ENCODE results near the gene RIPK4.

RIPK4 gene

GRCh38 chr21:41729701-41730366 lies 37.0 kb downstream of the RIPK4 start:
- no peak overlapping the region for H2AK5ac ChIP-seq (ENCODE audit: low read depth, low read length)
- H3K14ac ChIP-seq (ENCODE audit: low read length): no peak overlapping the region
- no peak overlapping the region for H2BK120ac ChIP-seq (ENCODE audit: low read depth, low read length)
- no peaks in the 10 kb centered on the region for H3K79me1 ChIP-seq (ENCODE audit: low read depth, low read length)
- no peak overlapping the region for H3K18ac ChIP-seq (ENCODE audit: low read length)
- no peak overlapping the region for H3K4ac ChIP-seq (ENCODE audit: low read length)
- peaks cover 0 to 2% of the 10 kb centered on the region in 2 donors for H3K9me3 ChIP-seq (replicated peaks in 1 of 2; ENCODE audit: control insufficient read depth in 2 of 2, insufficient read depth in 1 of 2, low read depth in 1 of 2, low read length in 2 of 2)
- no CpG with 5 or more reads among the region's 17 CpGs for WGBS, 2 donors (ENCODE audit: extremely low coverage in 2 of 2, insufficient read length in 2 of 2, insufficient replicate concordance in 1 of 2)
- no peak overlapping the region for H2AFZ ChIP-seq (ENCODE audit: low read length)
- H3K4me2 ChIP-seq (ENCODE audit: insufficient read depth, low read length, poor library complexity, severe bottlenecking): no peak overlapping the region
- H4K91ac ChIP-seq (ENCODE audit: low read depth, low read length, poor library complexity): no peak overlapping the region
- no peaks in the 10 kb centered on the region for H3K36me3 ChIP-seq (replicated peaks in 1 of 2; ENCODE audit: control insufficient read depth in 2 of 2, insufficient read depth in 2 of 2, low read length in 2 of 2)
- H2BK12ac ChIP-seq (ENCODE audit: low read length): no peak overlapping the region
- H3K23ac ChIP-seq (ENCODE audit: low read depth, low read length, poor library complexity): no peak overlapping the region
- DNase-seq (ENCODE audit: low spot score): no peak
- H2BK5ac ChIP-seq (ENCODE audit: low read length): no peak overlapping the region
- no peak overlapping the region for H3K9ac ChIP-seq (ENCODE audit: low read depth, low read length, poor library complexity)
- H3K27ac ChIP-seq (replicated peaks; ENCODE audit: low read length): no peak overlapping the region
- H4K8ac ChIP-seq (ENCODE audit: low read depth, low read length): no peak overlapping the region
- peaks cover 3 to 19% (median 12%) of the 10 kb centered on the region in 3 experiments for H3K27me3 ChIP-seq (ENCODE audit: control insufficient read depth in 3 of 3, insufficient read depth in 3 of 3, low read depth in 1 of 3, low read length in 3 of 3)
- no peak overlapping the region for H2BK15ac ChIP-seq (ENCODE audit: low read length)
- H3K4me1 ChIP-seq (ENCODE audit: control insufficient read depth in 2 of 2, insufficient read depth in 1 of 2, low read depth in 1 of 2, low read length in 2 of 2): peaks cover 0 to 10% of the 10 kb centered on the region in 2 donors
- H3K4me3 ChIP-seq (ENCODE audit: low read length in 2 of 2): no peak overlapping the region

- H2BK12ac ChIP-seq (ENCODE audit: low read length): no peak overlapping the region
- no peak overlapping the region for H4K91ac ChIP-seq (ENCODE audit: low read depth, low read length, poor library complexity)
- no peak overlapping the region for H3K9ac ChIP-seq (ENCODE audit: low read depth, low read length, poor library complexity)
- peak overlapping the region; percentile 50 for H3K23ac ChIP-seq (ENCODE audit: low read depth, low read length, poor library complexity)
- H3K36me3 ChIP-seq (replicated peaks in 1 of 2; ENCODE audit: control insufficient read depth in 2 of 2, insufficient read depth in 2 of 2, low read length in 2 of 2): no peaks in the 10 kb centered on the region
- no CpG with 5 or more reads among the region's 31 CpGs for WGBS, 2 donors (ENCODE audit: extremely low coverage in 2 of 2, insufficient read length in 2 of 2, insufficient replicate concordance in 1 of 2)
- H3K4me2 ChIP-seq (ENCODE audit: insufficient read depth, low read length, poor library complexity, severe bottlenecking): no peak overlapping the region
- no peak overlapping the region for H3K4me3 ChIP-seq (ENCODE audit: low read length in 2 of 2)
- peak overlapping the region; percentile 25 for H2BK15ac ChIP-seq (ENCODE audit: low read length)
- H3K4me1 ChIP-seq (ENCODE audit: control insufficient read depth in 2 of 2, insufficient read depth in 1 of 2, low read depth in 1 of 2, low read length in 2 of 2): peaks cover 0 to 11% of the 10 kb centered on the region in 2 donors
- H2BK5ac ChIP-seq (ENCODE audit: low read length): no peak overlapping the region
- H3K27ac ChIP-seq (replicated peaks; ENCODE audit: low read length): no peak overlapping the region
- H2BK120ac ChIP-seq (ENCODE audit: low read depth, low read length): no peak overlapping the region
- H3K9me3 ChIP-seq (replicated peaks in 1 of 2; ENCODE audit: control insufficient read depth in 2 of 2, insufficient read depth in 1 of 2, low read depth in 1 of 2, low read length in 2 of 2): peaks cover 0 to 2% of the 10 kb centered on the region in 2 donors
- no peak for DNase-seq (ENCODE audit: low spot score)
- no peak overlapping the region for H2AFZ ChIP-seq (ENCODE audit: low read length)
- peak overlapping the region; percentile 13 for H3K18ac ChIP-seq (ENCODE audit: low read length)
- H3K14ac ChIP-seq (ENCODE audit: low read length): no peak overlapping the region
- no peaks in the 10 kb centered on the region for H3K79me1 ChIP-seq (ENCODE audit: low read depth, low read length)
- H3K4ac ChIP-seq (ENCODE audit: low read length): no peak overlapping the region
- no peak overlapping the region for H4K8ac ChIP-seq (ENCODE audit: low read depth, low read length)
- peak overlapping the region; percentile 51 for H2AK5ac ChIP-seq (ENCODE audit: low read depth, low read length)
- H3K27me3 ChIP-seq (ENCODE audit: control insufficient read depth in 3 of 3, insufficient read depth in 3 of 3, low read depth in 1 of 3, low read length in 3 of 3): peaks cover 3 to 25% (median 16%) of the 10 kb centered on the region in 3 experiments
Measured at GRCh38 chr21:41727784-41728763, 38.8 kb downstream of the RIPK4 start.

GRCh38 chr21:41726970-41727783 lies 39.7 kb downstream of the RIPK4 start:
- peak overlapping the region; percentile 39 for H3K23ac ChIP-seq (ENCODE audit: low read depth, low read length, poor library complexity)
- H2BK120ac ChIP-seq (ENCODE audit: low read depth, low read length): no peak overlapping the region
- H3K27ac ChIP-seq (replicated peaks; ENCODE audit: low read length): no peak overlapping the region
- H3K4ac ChIP-seq (ENCODE audit: low read length): no peak overlapping the region
- WGBS, 2 donors (ENCODE audit: extremely low coverage in 2 of 2, insufficient read length in 2 of 2, insufficient replicate concordance in 1 of 2): no CpG with 5 or more reads among the region's 24 CpGs
- H2BK15ac ChIP-seq (ENCODE audit: low read length): peak overlapping the region; percentile 25
- H2AK5ac ChIP-seq (ENCODE audit: low read depth, low read length): peak overlapping the region; percentile 51
- peak overlapping the region; percentile 51 for H3K18ac ChIP-seq (ENCODE audit: low read length)
- no peaks in the 10 kb centered on the region for H3K9me3 ChIP-seq (replicated peaks in 1 of 2; ENCODE audit: control insufficient read depth in 2 of 2, insufficient read depth in 1 of 2, low read depth in 1 of 2, low read length in 2 of 2)
- peaks cover 0 to 11% of the 10 kb centered on the region in 2 donors for H3K4me1 ChIP-seq (ENCODE audit: control insufficient read depth in 2 of 2, insufficient read depth in 1 of 2, low read depth in 1 of 2, low read length in 2 of 2)
- no peaks in the 10 kb centered on the region for H3K36me3 ChIP-seq (replicated peaks in 1 of 2; ENCODE audit: control insufficient read depth in 2 of 2, insufficient read depth in 2 of 2, low read length in 2 of 2)
- H3K9ac ChIP-seq (ENCODE audit: low read depth, low read length, poor library complexity): no peak overlapping the region
- H3K79me1 ChIP-seq (ENCODE audit: low read depth, low read length): no peaks in the 10 kb centered on the region
- no peak for DNase-seq (ENCODE audit: low spot score)
- H4K8ac ChIP-seq (ENCODE audit: low read depth, low read length): no peak overlapping the region
- H3K27me3 ChIP-seq (ENCODE audit: control insufficient read depth in 3 of 3, insufficient read depth in 3 of 3, low read depth in 1 of 3, low read length in 3 of 3): peaks cover 3 to 25% (median 16%) of the 10 kb centered on the region in 3 experiments
- no peak overlapping the region for H2BK5ac ChIP-seq (ENCODE audit: low read length)
- peak overlapping the region; percentile 24 for H2AFZ ChIP-seq (ENCODE audit: low read length)
- no peak overlapping the region for H3K14ac ChIP-seq (ENCODE audit: low read length)
- H4K91ac ChIP-seq (ENCODE audit: low read depth, low read length, poor library complexity): no peak overlapping the region
- no peak overlapping the region for H3K4me3 ChIP-seq (ENCODE audit: low read length in 2 of 2)
- no peak overlapping the region for H3K4me2 ChIP-seq (ENCODE audit: insufficient read depth, low read length, poor library complexity, severe bottlenecking)
- H2BK12ac ChIP-seq (ENCODE audit: low read length): no peak overlapping the region
